Tibial nerve (tissue), 4 donors: ENCODE measurements around the gene RPE. TPM values are rescaled to one million over a fixed set of nuclear protein-coding genes. Genes with fewer than 3 reads are reported as not detected.

Experiments
- DNase-seq, 2 donors: peaks; one replicate each; pipeline ENCODE4 v3.0.0-alpha.2; 2019; ENCODE audit warnings: low spot score in 2 of 2
- H3K27ac ChIP-seq, 4 donors: fragments of 200-600 bp; sonication (generic) in 3 of 4; one replicate each; pipeline ENCODE4 v1.5.1; 2017 to 2019; ENCODE audit warnings: mild to moderate bottlenecking in 1 of 4
- H3K27me3 ChIP-seq, 2 donors: fragments of 200-600 bp; sonication (generic) in 1 of 2; one replicate each; pipeline versions ENCODE4 v1.5.1 to v1.6.0; 2017 to 2019
- H3K36me3 ChIP-seq, 3 donors: fragments of 200-600 bp; sonication (generic); one replicate each; pipeline ENCODE4 v1.5.1; 2018 to 2019
- H3K4me1 ChIP-seq, 4 donors: fragments of 200-600 bp; sonication (generic) in 3 of 4; one replicate each; pipeline ENCODE4 v1.5.1; 2017 to 2019
- H3K4me3 ChIP-seq, 4 donors: fragments of 200-600 bp; sonication (generic) in 3 of 4; one replicate each; pipeline ENCODE4 v1.5.1; 2017 to 2019; ENCODE audit warnings: mild to moderate bottlenecking in 1 of 4, moderate library complexity in 1 of 4
- H3K9me3 ChIP-seq, 4 donors: fragments of 200-600 bp; sonication (generic) in 3 of 4; one replicate each; pipeline ENCODE4 v1.5.1; 2017 to 2019
- CTCF ChIP-seq, 5 experiments: fragments of 200-600 bp in 3 of 5; fragments of 450-650 bp in 2 of 5; sonication (generic) in 3 of 5; IDR thresholded peaks; one replicate each; pipeline ENCODE4 v1.5.1; 2016 to 2019; ENCODE audit warnings: antibody characterized with exemption in 5 of 5, mild to moderate bottlenecking in 3 of 5, moderate library complexity in 2 of 5
- EP300 ChIP-seq, 2 donors: sonication (generic); formaldehyde crosslinking; IDR thresholded peaks; one replicate each; pipeline ENCODE4 v1.6.1; 2017; ENCODE audit warnings: antibody characterized with exemption in 2 of 2, mild to moderate bottlenecking in 1 of 2
- POLR2A ChIP-seq, 2 donors: fragments of 450-650 bp; IDR thresholded peaks; one replicate each; pipeline ENCODE4 v1.6.1; 2017; ENCODE audit warnings: antibody characterized with exemption in 2 of 2, mild to moderate bottlenecking in 2 of 2, moderate library complexity in 2 of 2
- WGBS, 2 donors: methylation state at CpG; one replicate each; pipeline ENCODE4 v1.1.5; 2018; 5-methylcytosine and 5-hydroxymethylcytosine counted together
- total RNA-seq, 4 donors: library from RNA; depleted of rRNA; stranded (reverse); fragments of >200 nt; gene quantifications; one replicate each; pipeline ENCODE4 v1.1.0, GENCODE V29; 2016

The RPE gene
- total RNA-seq, 4 donors from 2014 or later = 42.0 to 83.0 (median 58.5) TPM

GRCh38 chr2:209985874-209986273, 16.6 kb upstream of the RPE start:
- WGBS, 2 donors = 61 to 65% methylated on average over 3 of the region's 3 CpGs
- Histone ChIP-seq H3K4me1 (no peaks in the 10 kb centered on the region), H3K9me3 (no peaks in the 10 kb centered on the region), H3K36me3 (no peaks in the 10 kb centered on the region), H3K27me3 (no peaks in the 10 kb centered on the region), H3K4me3 (no peak overlapping the region), H3K27ac (no peak overlapping the region)
- TF ChIP-seq POLR2A (IDR thresholded peaks at IDR 0.05) = no peak
- TF ChIP-seq EP300 (IDR thresholded peaks at IDR 0.05) = no peak
- TF ChIP-seq CTCF (IDR thresholded peaks at IDR 0.05) = no peak
- DNase-seq = no peak

GRCh38 chr2:209986415-209986814, 16.0 kb upstream of the RPE start:
- no peaks in the 10 kb centered on the region for H3K27me3 ChIP-seq
- H3K4me1 ChIP-seq = no peaks in the 10 kb centered on the region
- H3K36me3 ChIP-seq = no peaks in the 10 kb centered on the region
- H3K27ac ChIP-seq = no peak overlapping the region
- no peak overlapping the region for H3K4me3 ChIP-seq
- no peaks in the 10 kb centered on the region for H3K9me3 ChIP-seq
- WGBS, 2 donors = 70 to 92% methylated on average over 2 of the region's 2 CpGs
- TF ChIP-seq CTCF (IDR thresholded peaks at IDR 0.05) (no peak), POLR2A (IDR thresholded peaks at IDR 0.05) (no peak), EP300 (IDR thresholded peaks at IDR 0.05) (no peak)
- no peak for DNase-seq

- TF ChIP-seq EP300 (IDR thresholded peaks at IDR 0.05) = no peak
- no peak for TF ChIP-seq POLR2A (IDR thresholded peaks at IDR 0.05)
- no peak for TF ChIP-seq CTCF (IDR thresholded peaks at IDR 0.05)
- Histone ChIP-seq H3K4me3 (no peak overlapping the region), H3K27me3 (no peaks in the 10 kb centered on the region), H3K9me3 (no peaks in the 10 kb centered on the region), H3K4me1 (no peaks in the 10 kb centered on the region), H3K36me3 (no peaks in the 10 kb centered on the region), H3K27ac (no peak overlapping the region)
- WGBS, 2 donors = 77 to 80% methylated on average over 4 of the region's 4 CpGs
- DNase-seq = no peak
These were observed 14.4 kb upstream of the RPE start for GRCh38 chr2:209988010-209988409.

GRCh38 chr2:209990838-209991237, 11.6 kb upstream of the RPE start:
- Histone ChIP-seq H3K4me1 (no peaks in the 10 kb centered on the region), H3K27ac (no peak overlapping the region), H3K27me3 (no peaks in the 10 kb centered on the region), H3K4me3 (no peak overlapping the region), H3K36me3 (no peaks in the 10 kb centered on the region), H3K9me3 (no peaks in the 10 kb centered on the region)
- TF ChIP-seq EP300 (IDR thresholded peaks at IDR 0.05) = no peak
- no peak for TF ChIP-seq CTCF (IDR thresholded peaks at IDR 0.05)
- TF ChIP-seq POLR2A (IDR thresholded peaks at IDR 0.05) = no peak
- WGBS, 2 donors = 78 to 79% methylated on average over 2 of the region's 2 CpGs
- DNase-seq = no peak

- Histone ChIP-seq H3K36me3 (no peaks in the 10 kb centered on the region), H3K4me1 (no peaks in the 10 kb centered on the region), H3K27me3 (no peaks in the 10 kb centered on the region), H3K27ac (no peak overlapping the region), H3K9me3 (no peaks in the 10 kb centered on the region), H3K4me3 (no peak overlapping the region)
- WGBS, 2 donors = 87 to 94% methylated on average over 9 of the region's 9 CpGs
- TF ChIP-seq EP300 (IDR thresholded peaks at IDR 0.05) (no peak), CTCF (IDR thresholded peaks at IDR 0.05) (no peak), POLR2A (IDR thresholded peaks at IDR 0.05) (no peak)
- DNase-seq = no peak
These were observed 8.5 kb upstream of the RPE start for GRCh38 chr2:209993968-209994367.
